Midbrain (tissue), 1 donor: Measurements from ENCODE around the gene TANC2.

Source experiments
- DNase-seq: peaks from one replicate; lab custom pipeline; 2025; lab: John Stamatoyannopoulos, UW

Gene TANC2

GRCh38 chr17:63001689-63002394, 35.8 kb downstream of the TANC2 start:
- DNase-seq = no peak

GRCh38 chr17:63002625-63003024, 36.6 kb downstream of the TANC2 start:
- DNase-seq = no peak

DNA sequence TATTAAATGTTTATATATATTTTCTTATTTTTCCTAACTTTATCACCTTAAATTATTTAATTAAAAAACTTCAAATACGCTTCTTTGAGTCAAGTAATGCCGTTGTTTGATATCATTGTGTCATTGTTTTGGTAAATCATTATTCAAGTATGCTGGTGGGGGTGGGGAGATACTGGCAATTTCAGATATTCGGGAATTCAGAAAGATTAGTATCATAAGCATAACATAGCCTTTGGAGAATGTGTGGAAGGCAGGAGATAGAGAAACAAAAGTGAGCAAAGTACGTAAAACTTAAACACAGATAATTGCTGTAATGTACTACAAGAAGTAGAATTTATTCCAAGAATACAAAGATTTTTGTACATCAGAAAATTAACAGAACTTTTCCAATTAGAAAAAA, 49.8 kb downstream of the TANC2 start:
- DNase-seq = no peak
